ENCODE results near the gene TSFM. TPM values are rescaled to one million over a fixed set of nuclear protein-coding genes. Genes with fewer than 3 reads are reported as not detected.

The TSFM gene
- polyA plus RNA-seq, 3 donors: 4.5 to 22.6 (median 21.8) TPM

GRCh38 chr12:57800965-57801364, 18.4 kb downstream of the TSFM start:
- Mint-ChIP-seq H3K27ac (no peak overlapping the region), H3K4me3 (no peak overlapping the region), H3K36me3 (peaks cover 53 to 56% of the 10 kb centered on the region in 2 donors), H3K27me3 (ENCODE audit: low read depth in 3 of 3) (no peaks in the 10 kb centered on the region), H3K4me1 (peaks cover 8% of the 10 kb centered on the region), H3K9me3 (no peaks in the 10 kb centered on the region)
- intact Hi-C loops (cut with micrococcal nuclease): no loop called here
- peaks cover 9 to 10% of the 10 kb centered on the region in 2 donors for H3K4me1 ChIP-seq (ENCODE audit: control insufficient read depth in 1 of 2, insufficient read depth in 2 of 2, low read length in 2 of 2)
- H3K9me3 ChIP-seq (replicated peaks in 1 of 2; ENCODE audit: control insufficient read depth in 1 of 2, insufficient read depth in 1 of 2, low read length in 2 of 2): no peaks in the 10 kb centered on the region
- H4K20me1 ChIP-seq (ENCODE audit: insufficient read depth, low read length): no peaks in the 10 kb centered on the region
- H3K4me3 ChIP-seq (replicated peaks in 1 of 3; ENCODE audit: low read depth in 2 of 3, low read length in 3 of 3): no peak overlapping the region
- H2AFZ ChIP-seq (ENCODE audit: insufficient read depth, low read depth, low read length, poor library complexity, severe bottlenecking): no peak overlapping the region
- no peaks in the 10 kb centered on the region for H3K27me3 ChIP-seq (ENCODE audit: control insufficient read depth in 2 of 2, insufficient read depth in 2 of 2, low read length in 2 of 2)
- 100% methylated on average over 1 of the region's 3 CpGs for WGBS (ENCODE audit: insufficient coverage)
- no peak for TF ChIP-seq CTCF (IDR thresholded peaks at IDR 0.05)
- no peaks in the 10 kb centered on the region for H3K79me2 ChIP-seq (ENCODE audit: insufficient read depth, low read length)
- no peak overlapping the region for H3K27ac ChIP-seq (ENCODE audit: low read depth in 1 of 2, low read length in 2 of 2)
- DNase-seq: no peak
- no peak overlapping the region for H3K9ac ChIP-seq (ENCODE audit: insufficient read depth, low read length, poor library complexity, severe bottlenecking)
- H3K36me3 ChIP-seq (replicated peaks in 1 of 2; ENCODE audit: control insufficient read depth in 1 of 2, insufficient read depth in 2 of 2, low read length in 2 of 2): peaks cover 45 to 73% of the 10 kb centered on the region in 2 donors
- H3K4me2 ChIP-seq (replicated peaks; ENCODE audit: extremely low read depth, low read length, poor library complexity, severe bottlenecking): no peak overlapping the region

GRCh38 chr12:57802607-57803006, 20.0 kb downstream of the TSFM start:
- H3K9me3 Mint-ChIP-seq: peaks cover 0 to 2% (median 0%) of the 10 kb centered on the region in 7 donors
- Histone ChIP-seq H3K4me2 (replicated peaks; ENCODE audit: extremely low read depth, low read length, poor library complexity, severe bottlenecking) (no peak overlapping the region), H2AFZ (ENCODE audit: insufficient read depth, low read depth, low read length, poor library complexity, severe bottlenecking) (no peak overlapping the region), H3K27me3 (ENCODE audit: control insufficient read depth in 2 of 2, insufficient read depth in 2 of 2, low read length in 2 of 2) (no peaks in the 10 kb centered on the region), H3K79me2 (ENCODE audit: insufficient read depth, low read length) (no peaks in the 10 kb centered on the region), H4K20me1 (ENCODE audit: insufficient read depth, low read length) (no peaks in the 10 kb centered on the region), H3K4me3 (replicated peaks in 1 of 3; ENCODE audit: low read depth in 2 of 3, low read length in 3 of 3) (no peak overlapping the region), H3K9ac (ENCODE audit: insufficient read depth, low read length, poor library complexity, severe bottlenecking) (no peak overlapping the region), H3K27ac (ENCODE audit: low read depth in 1 of 2, low read length in 2 of 2) (no peak overlapping the region), H3K4me1 (ENCODE audit: control insufficient read depth in 1 of 2, insufficient read depth in 2 of 2, low read length in 2 of 2) (peaks cover 6 to 8% of the 10 kb centered on the region in 2 donors), H3K9me3 (replicated peaks in 1 of 2; ENCODE audit: control insufficient read depth in 1 of 2, insufficient read depth in 1 of 2, low read length in 2 of 2) (no peaks in the 10 kb centered on the region), H3K36me3 (replicated peaks in 1 of 2; ENCODE audit: control insufficient read depth in 1 of 2, insufficient read depth in 2 of 2, low read length in 2 of 2) (peaks cover 44 to 72% of the 10 kb centered on the region in 2 donors)
- no CpG with 5 or more reads among the region's 1 CpG for WGBS (ENCODE audit: insufficient coverage)
- H3K27me3 Mint-ChIP-seq (ENCODE audit: low read depth in 3 of 3): peaks cover 0 to 2% (median 0%) of the 10 kb centered on the region in 3 donors
- H3K36me3 Mint-ChIP-seq: peaks cover 53 to 54% of the 10 kb centered on the region in 2 donors
- intact Hi-C loops (cut with micrococcal nuclease): no loop called here
- no peak overlapping the region for H3K27ac Mint-ChIP-seq
- H3K4me3 Mint-ChIP-seq: no peak overlapping the region
- no peak for DNase-seq
- H3K4me1 Mint-ChIP-seq: peaks cover 6% of the 10 kb centered on the region
- no peak for TF ChIP-seq CTCF (IDR thresholded peaks at IDR 0.05)

Data from CD14-positive monocyte (primary cell).